Progenitor cell of endocrine pancreas (in vitro differentiated cells): Measurements from ENCODE around the gene SGO2. TPM values are rescaled to one million over a fixed set of nuclear protein-coding genes. Genes with fewer than 3 reads are reported as not detected.

Source experiments
- DNase-seq: peaks from one replicate; pipeline ENCODE4 v3.0.0; 2021; ENCODE audit warnings: low spot score; ENCODE audit not compliant: unreplicated experiment
- H3K27ac Mint-ChIP-seq: 2 replicates; pipeline ENCODE4 v1.8.0; 2021; ENCODE audit warnings: mild to moderate bottlenecking, moderate library complexity, mixed read lengths
- H3K27me3 Mint-ChIP-seq: 2 replicates; pipeline ENCODE4 v1.8.0; 2021; ENCODE audit warnings: mixed read lengths
- H3K36me3 Mint-ChIP-seq: 2 replicates; pipeline ENCODE4 v1.8.0; 2022; ENCODE audit warnings: mixed read lengths; ENCODE audit not compliant: insufficient read depth
- H3K4me1 Mint-ChIP-seq: 2 replicates; pipeline ENCODE4 v1.8.0; 2021; ENCODE audit warnings: low read depth, mixed read lengths
- H3K4me3 Mint-ChIP-seq: 2 replicates; pipeline ENCODE4 v1.8.0; 2021; ENCODE audit warnings: low read depth, mild to moderate bottlenecking, moderate library complexity, mixed read lengths
- H3K9me3 Mint-ChIP-seq: 2 replicates; pipeline ENCODE4 v1.8.0; 2021; ENCODE audit warnings: low read depth, mixed read lengths
- total RNA-seq: library from RNA; stranded (reverse); gene quantifications from 2 replicates; pipeline ENCODE4 v1.2.1, GENCODE V29; 2021
- TF ChIP-seq, protein P1 (sequence below): fragments of 200-600 bp; sonication (generic); IDR thresholded peaks from one replicate; pipeline ENCODE4 v1.5.0; 2021; ENCODE audit warnings: antibody characterized with exemption, mild to moderate bottlenecking; ENCODE audit not compliant: unreplicated experiment

SGO2 gene
- total RNA-seq, 1 donor from 2014 or later, result 14.1 TPM

DNA sequence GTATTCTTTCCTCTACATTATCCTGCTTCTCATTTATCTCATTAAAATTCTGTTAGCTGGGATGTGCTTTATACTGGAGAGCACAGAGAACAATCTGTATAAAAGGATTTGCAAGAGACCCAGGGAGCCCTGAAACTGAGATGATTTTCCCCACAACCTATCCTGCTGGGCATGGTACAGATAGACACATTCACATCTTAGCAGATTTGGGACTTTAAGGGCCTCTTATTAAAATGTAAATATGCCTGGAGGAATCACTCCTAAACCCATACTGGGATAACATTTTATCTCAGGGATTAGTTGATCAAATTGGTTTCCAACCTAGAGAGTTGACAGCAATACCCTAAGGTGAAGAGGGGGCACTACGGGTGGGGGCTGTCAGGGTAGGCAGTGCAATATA is 105.3 kb downstream of the SGO2 start:
- H3K36me3 Mint-ChIP-seq, result no peaks in the 10 kb centered on the region
- no peak for DNase-seq
- H3K27ac Mint-ChIP-seq, result no peak overlapping the region
- peaks cover 3% of the 10 kb centered on the region for H3K9me3 Mint-ChIP-seq
- H3K4me3 Mint-ChIP-seq, result no peak overlapping the region
- H3K4me1 Mint-ChIP-seq, result peaks cover 11% of the 10 kb centered on the region
- TF ChIP-seq, protein P1, sequence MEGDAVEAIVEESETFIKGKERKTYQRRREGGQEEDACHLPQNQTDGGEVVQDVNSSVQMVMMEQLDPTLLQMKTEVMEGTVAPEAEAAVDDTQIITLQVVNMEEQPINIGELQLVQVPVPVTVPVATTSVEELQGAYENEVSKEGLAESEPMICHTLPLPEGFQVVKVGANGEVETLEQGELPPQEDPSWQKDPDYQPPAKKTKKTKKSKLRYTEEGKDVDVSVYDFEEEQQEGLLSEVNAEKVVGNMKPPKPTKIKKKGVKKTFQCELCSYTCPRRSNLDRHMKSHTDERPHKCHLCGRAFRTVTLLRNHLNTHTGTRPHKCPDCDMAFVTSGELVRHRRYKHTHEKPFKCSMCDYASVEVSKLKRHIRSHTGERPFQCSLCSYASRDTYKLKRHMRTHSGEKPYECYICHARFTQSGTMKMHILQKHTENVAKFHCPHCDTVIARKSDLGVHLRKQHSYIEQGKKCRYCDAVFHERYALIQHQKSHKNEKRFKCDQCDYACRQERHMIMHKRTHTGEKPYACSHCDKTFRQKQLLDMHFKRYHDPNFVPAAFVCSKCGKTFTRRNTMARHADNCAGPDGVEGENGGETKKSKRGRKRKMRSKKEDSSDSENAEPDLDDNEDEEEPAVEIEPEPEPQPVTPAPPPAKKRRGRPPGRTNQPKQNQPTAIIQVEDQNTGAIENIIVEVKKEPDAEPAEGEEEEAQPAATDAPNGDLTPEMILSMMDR, result no peak
- H3K27me3 Mint-ChIP-seq, result no peaks in the 10 kb centered on the region

Other genes with a start within 250 kb of the SGO2 start
- 110 and 121 TPM in 2 replicates for gene SPATS2L, start 219.5 kb upstream of the SGO2 start, total RNA-seq
- gene KCTD18, start 16.1 kb upstream of the SGO2 start, total RNA-seq, result 7.3 and 10.0 TPM in 2 replicates
- 4.1 and 5.5 TPM in 2 replicates for gene AOX1, start 59.8 kb downstream of the SGO2 start, total RNA-seq